IPS DF 6.9 (cell line): Measurements from ENCODE around the gene EVI5.
"Not testable (repeated sequence)": the region's sequence is repeated elsewhere in the genome, so short reads cannot be mapped to it uniquely, and the experiment has no call there.

Experiments used
- DNase-seq: peaks from one replicate; pipeline ENCODE4 v3.0.0-alpha.2; 2013; ENCODE audit warnings: low read depth, low spot score
- H3K27ac ChIP-seq: one replicate; pipeline ENCODE4 v1.5.1; 2013; ENCODE audit warnings: low read length, control low read depth
- H3K27me3 ChIP-seq: 2 replicates; pipeline ENCODE4 v1.6.1; 2013; ENCODE audit warnings: mild to moderate bottlenecking, low read length; ENCODE audit not compliant: control insufficient read depth, insufficient read depth
- H3K36me3 ChIP-seq: 2 replicates; pipeline ENCODE4 v1.6.1; 2013; ENCODE audit warnings: low read length; ENCODE audit not compliant: control insufficient read depth, insufficient read depth
- H3K4me1 ChIP-seq: 2 replicates; pipeline ENCODE4 v1.6.1; 2013; ENCODE audit warnings: low read length; ENCODE audit not compliant: control insufficient read depth, insufficient read depth
- H3K4me3 ChIP-seq: 2 replicates; pipeline ENCODE4 v1.5.1; 2013; ENCODE audit warnings: mild to moderate bottlenecking, low read length
- H3K9me3 ChIP-seq: 2 replicates; pipeline ENCODE4 v1.6.1; 2013; ENCODE audit warnings: low read length, inconsistent platforms; ENCODE audit not compliant: control insufficient read depth, insufficient read depth
- WGBS: extraction: QIAGEN DNeasy Blood & Tissue Kit; methylation state at CpG from one replicate; pipeline ENCODE4 v1.1.7; 2013; ENCODE audit warnings: mixed read lengths, missing lambda C conversion rate; ENCODE audit not compliant: insufficient read length, insufficient coverage; 5-methylcytosine and 5-hydroxymethylcytosine counted together

Gene EVI5

GRCh38 chr1:92723713-92724112 is 61.2 kb downstream of the EVI5 start:
- not testable (repeated sequence) for H3K9me3 ChIP-seq, H3K27me3 ChIP-seq, DNase-seq, H3K36me3 ChIP-seq, H3K4me1 ChIP-seq, H3K27ac ChIP-seq, H3K4me3 ChIP-seq
- no CpG with 5 or more reads among the region's 9 CpGs for WGBS

DNA sequence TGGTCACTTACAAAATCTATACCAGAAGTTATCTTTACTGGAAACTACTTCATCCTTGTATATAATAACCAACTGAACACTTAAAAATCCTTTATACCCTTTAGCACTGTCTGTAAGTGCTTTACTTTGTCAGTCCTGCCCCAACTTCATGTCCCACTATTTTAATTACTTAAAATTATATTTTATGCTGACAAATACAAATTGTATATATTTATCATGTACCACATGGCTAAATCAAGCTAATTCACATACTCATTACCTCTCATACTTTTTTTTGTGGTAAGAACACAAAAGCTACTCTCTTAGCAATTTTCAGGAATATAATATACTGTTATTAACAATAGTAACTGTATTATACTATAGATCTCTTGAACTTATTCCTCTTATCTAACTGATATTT is 63.0 kb downstream of the EVI5 start:
- no peaks in the 10 kb centered on the region for H3K27me3 ChIP-seq
- no peak overlapping the region for H3K27ac ChIP-seq
- H3K4me3 ChIP-seq = no peak overlapping the region
- H3K9me3 ChIP-seq = no peaks in the 10 kb centered on the region
- no peak for DNase-seq
- no peaks in the 10 kb centered on the region for H3K4me1 ChIP-seq
- H3K36me3 ChIP-seq = no peaks in the 10 kb centered on the region

- H3K27me3 ChIP-seq, H3K27ac ChIP-seq, H3K36me3 ChIP-seq, H3K4me1 ChIP-seq, DNase-seq, H3K9me3 ChIP-seq, H3K4me3 ChIP-seq: not testable (repeated sequence)
- WGBS = no CpG with 5 or more reads among the region's 2 CpGs
These were observed 63.8 kb downstream of the EVI5 start for GRCh38 chr1:92721157-92721556.

DNA sequence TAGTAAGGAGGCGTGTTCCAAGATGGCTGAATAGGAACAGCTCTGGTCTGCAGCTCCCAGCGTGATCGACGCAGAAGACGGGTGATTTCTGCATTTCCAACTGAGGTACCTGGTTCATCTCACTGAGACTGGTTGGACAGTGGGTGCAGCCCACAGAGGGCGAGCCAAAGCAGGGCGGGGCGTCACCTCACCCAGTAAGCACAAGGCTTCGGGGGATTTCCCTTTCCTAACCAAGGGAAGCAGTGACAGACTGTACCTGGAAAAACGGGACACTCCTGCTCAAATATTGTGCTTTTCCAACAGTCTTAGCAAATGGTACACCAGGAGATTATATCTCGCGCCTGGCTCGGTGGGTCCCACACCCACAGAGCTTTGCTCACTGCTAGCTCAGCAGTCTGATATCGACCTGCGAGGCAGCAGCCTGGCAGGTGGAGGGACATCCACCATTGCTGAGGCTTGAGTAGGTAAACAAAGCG is 69.4 kb downstream of the EVI5 start:
- not testable (repeated sequence) for H3K27me3 ChIP-seq, DNase-seq, H3K27ac ChIP-seq, H3K4me3 ChIP-seq, H3K4me1 ChIP-seq, H3K36me3 ChIP-seq, H3K9me3 ChIP-seq
- no CpG with 5 or more reads among the region's 16 CpGs for WGBS

GRCh38 chr1:92713939-92714338 is 71.0 kb downstream of the EVI5 start:
- no peaks in the 10 kb centered on the region for H3K36me3 ChIP-seq
- H3K4me3 ChIP-seq = no peak overlapping the region
- H3K4me1 ChIP-seq = no peaks in the 10 kb centered on the region
- DNase-seq = no peak
- WGBS = 100% methylated on average over 1 of the region's 2 CpGs
- no peaks in the 10 kb centered on the region for H3K9me3 ChIP-seq
- no peaks in the 10 kb centered on the region for H3K27me3 ChIP-seq
- no peak overlapping the region for H3K27ac ChIP-seq

- WGBS = no CpG with 5 or more reads among the region's 6 CpGs
- no peaks in the 10 kb centered on the region for H3K36me3 ChIP-seq
- DNase-seq = no peak
These were observed 73.3 kb downstream of the EVI5 start for GRCh38 chr1:92711473-92712165.

DNA sequence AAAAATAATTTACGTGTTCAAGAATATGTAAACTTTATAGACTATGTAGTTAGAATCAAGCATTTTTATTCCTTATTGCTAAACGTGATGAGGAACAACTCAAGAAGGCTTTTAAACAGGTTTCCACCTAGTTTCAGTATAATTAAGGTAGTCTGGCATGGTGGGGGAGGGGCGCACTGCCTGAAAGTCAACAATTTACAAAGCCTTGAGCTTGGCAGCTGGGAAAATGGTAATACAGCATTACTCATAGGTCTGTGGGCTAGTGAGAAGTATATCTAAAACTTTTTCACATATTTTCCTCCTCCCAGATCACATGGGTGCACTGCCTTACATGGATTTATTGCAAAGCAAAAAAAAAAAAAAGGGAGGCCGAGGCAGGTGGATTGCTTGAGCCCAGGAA is 75.2 kb downstream of the EVI5 start:
- Histone ChIP-seq H3K27ac (no peak overlapping the region), H3K9me3 (no peaks in the 10 kb centered on the region), H3K4me3 (no peak overlapping the region), H3K4me1 (no peaks in the 10 kb centered on the region), H3K27me3 (no peaks in the 10 kb centered on the region), H3K36me3 (no peaks in the 10 kb centered on the region)
- no CpG with 5 or more reads among the region's 4 CpGs for WGBS
- no peak for DNase-seq

More at GRCh38 chr1:92711473-92712165, 73.3 kb downstream of the EVI5 start:
- H3K9me3 ChIP-seq = no peaks in the 10 kb centered on the region
- no peaks in the 10 kb centered on the region for H3K27me3 ChIP-seq
- no peak overlapping the region for H3K27ac ChIP-seq
- no peaks in the 10 kb centered on the region for H3K4me1 ChIP-seq
- no peak overlapping the region for H3K4me3 ChIP-seq

- DNase-seq = no peak
- Histone ChIP-seq H3K36me3 (no peaks in the 10 kb centered on the region), H3K27ac (no peak overlapping the region), H3K27me3 (no peaks in the 10 kb centered on the region), H3K4me3 (no peak overlapping the region), H3K4me1 (no peaks in the 10 kb centered on the region), H3K9me3 (no peaks in the 10 kb centered on the region)
- WGBS = no CpG with 5 or more reads among the region's 2 CpGs
These were observed 76.4 kb downstream of the EVI5 start for GRCh38 chr1:92708368-92708950.

DNA sequence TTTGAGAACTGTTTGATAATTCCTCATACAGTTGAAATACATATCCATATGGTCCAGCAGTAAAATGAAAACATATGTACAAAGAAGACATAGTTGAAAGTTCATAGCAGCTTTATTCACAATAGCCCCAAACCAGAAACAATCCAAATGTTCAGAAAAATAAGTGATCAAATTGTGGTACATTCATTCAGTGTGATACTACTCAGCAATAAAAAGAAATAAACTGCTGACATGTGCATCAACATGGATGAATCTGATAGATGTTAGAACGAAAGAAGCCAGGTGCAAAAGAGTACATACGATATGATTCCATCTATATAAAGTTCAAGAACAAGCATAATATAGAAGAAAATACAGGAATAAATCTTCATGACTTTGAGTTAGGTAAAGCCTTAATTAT is 77.2 kb downstream of the EVI5 start:
- no peaks in the 10 kb centered on the region for H3K9me3 ChIP-seq
- no peak for DNase-seq
- H3K4me3 ChIP-seq = no peak overlapping the region
- H3K36me3 ChIP-seq = no peaks in the 10 kb centered on the region
- WGBS = no CpG with 5 or more reads among the region's 2 CpGs
- H3K4me1 ChIP-seq = no peaks in the 10 kb centered on the region
- no peaks in the 10 kb centered on the region for H3K27me3 ChIP-seq
- H3K27ac ChIP-seq = no peak overlapping the region

DNA sequence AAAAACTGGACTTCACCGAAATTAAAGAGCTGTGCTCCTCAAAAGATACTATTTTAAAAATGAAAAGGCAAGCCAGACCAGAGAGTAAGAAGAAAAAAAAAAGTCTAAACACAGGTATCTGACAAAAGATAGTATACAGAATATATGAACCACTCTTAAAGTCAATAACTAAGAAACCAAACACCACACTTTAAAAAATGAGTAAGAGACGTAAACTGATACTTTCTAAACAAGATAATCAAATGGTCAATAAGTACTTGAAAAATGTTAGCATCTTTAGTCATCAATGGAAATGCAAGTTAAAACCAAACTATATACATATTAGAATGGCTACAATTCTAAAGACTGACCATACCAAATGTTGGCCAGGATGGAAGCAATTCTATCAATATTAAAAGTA is 77.6 kb downstream of the EVI5 start:
- no peak for DNase-seq
- no peak overlapping the region for H3K27ac ChIP-seq

GRCh38 chr1:92705446-92705845 is 79.5 kb downstream of the EVI5 start:
- Histone ChIP-seq H3K4me1 (no peaks in the 10 kb centered on the region), H3K36me3 (no peaks in the 10 kb centered on the region), H3K9me3 (no peaks in the 10 kb centered on the region), H3K27ac (no peak overlapping the region), H3K27me3 (no peaks in the 10 kb centered on the region), H3K4me3 (no peak overlapping the region)
- WGBS = no CpG with 5 or more reads among the region's 1 CpG
- DNase-seq = no peak

More for the DNA sequence above, 77.6 kb downstream of the EVI5 start:
- H3K9me3 ChIP-seq = no peaks in the 10 kb centered on the region
- H3K4me1 ChIP-seq = no peaks in the 10 kb centered on the region
- H3K27me3 ChIP-seq = no peaks in the 10 kb centered on the region
- H3K4me3 ChIP-seq = no peak overlapping the region
- WGBS = no CpG with 5 or more reads among the region's 2 CpGs
- no peaks in the 10 kb centered on the region for H3K36me3 ChIP-seq
